Panc1 (cell line): ENCODE results near the gene INAFM2.

Source experiments
- POLR2AphosphoS5 ChIP-seq: IDR thresholded peaks from 2 replicates; pipeline ENCODE4 v1.6.1; 2012; ENCODE audit warnings: mild to moderate bottlenecking, low read depth, low read length, moderate library complexity
- SIN3A ChIP-seq: IDR thresholded peaks from 2 replicates; pipeline ENCODE4 v1.6.1; 2012; ENCODE audit warnings: low read depth, mild to moderate bottlenecking, low read length, moderate library complexity, borderline replicate concordance; ENCODE audit not compliant: insufficient read depth
- TCF7L2 ChIP-seq: IDR thresholded peaks from 2 replicates; pipeline ENCODE4 v1.6.1; 2011; ENCODE audit warnings: mild to moderate bottlenecking, low read depth, low read length, inconsistent platforms
- TF ChIP-seq, protein P1 (sequence below): fragments of 450-650 bp; IDR thresholded peaks from 2 replicates; pipeline ENCODE4 v1.5.1; 2017; ENCODE audit warnings: mild to moderate bottlenecking
- TF ChIP-seq, protein P2 (sequence below), 2 experiments: IDR thresholded peaks; 2 replicates each; pipeline ENCODE4 v1.6.1; 2011 to 2012; ENCODE audit warnings: low read depth in 2 of 2, control low read depth in 1 of 2, low read length in 1 of 2, mild to moderate bottlenecking in 1 of 2, moderate library complexity in 1 of 2; ENCODE audit not compliant: insufficient read depth in 1 of 2

DNA sequence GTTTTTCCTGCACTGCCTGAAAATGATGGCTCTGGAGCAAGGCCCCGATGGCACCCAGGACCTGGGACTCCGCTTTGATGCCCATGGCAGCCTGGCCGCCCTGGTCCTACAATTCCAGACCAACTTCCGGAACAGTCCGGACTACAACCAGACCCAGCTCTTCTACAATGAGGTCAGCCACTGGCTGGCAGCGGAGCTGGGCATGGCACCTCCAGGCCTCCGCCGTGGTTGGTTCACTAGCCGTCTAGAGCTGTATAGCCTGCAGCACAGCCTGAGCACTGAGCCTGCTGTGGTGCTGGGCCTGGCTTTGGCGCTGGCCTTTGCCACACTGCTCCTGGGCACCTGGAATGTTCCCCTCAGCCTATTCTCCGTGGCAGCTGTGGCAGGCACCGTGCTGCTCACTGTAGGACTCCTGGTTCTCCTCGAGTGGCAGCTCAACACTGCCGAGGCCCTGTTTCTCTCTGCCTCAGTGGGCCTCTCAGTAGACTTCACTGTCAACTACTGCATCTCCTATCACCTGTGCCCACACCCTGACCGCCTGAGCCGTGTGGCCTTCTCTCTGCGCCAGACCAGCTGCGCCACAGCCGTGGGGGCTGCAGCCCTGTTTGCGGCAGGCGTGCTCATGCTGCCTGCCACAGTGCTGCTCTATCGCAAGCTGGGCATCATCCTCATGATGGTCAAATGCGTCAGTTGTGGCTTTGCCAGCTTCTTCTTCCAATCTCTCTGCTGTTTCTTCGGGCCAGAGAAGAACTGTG is 45.4 kb downstream of the INAFM2 start:
- TF ChIP-seq, protein P1, sequence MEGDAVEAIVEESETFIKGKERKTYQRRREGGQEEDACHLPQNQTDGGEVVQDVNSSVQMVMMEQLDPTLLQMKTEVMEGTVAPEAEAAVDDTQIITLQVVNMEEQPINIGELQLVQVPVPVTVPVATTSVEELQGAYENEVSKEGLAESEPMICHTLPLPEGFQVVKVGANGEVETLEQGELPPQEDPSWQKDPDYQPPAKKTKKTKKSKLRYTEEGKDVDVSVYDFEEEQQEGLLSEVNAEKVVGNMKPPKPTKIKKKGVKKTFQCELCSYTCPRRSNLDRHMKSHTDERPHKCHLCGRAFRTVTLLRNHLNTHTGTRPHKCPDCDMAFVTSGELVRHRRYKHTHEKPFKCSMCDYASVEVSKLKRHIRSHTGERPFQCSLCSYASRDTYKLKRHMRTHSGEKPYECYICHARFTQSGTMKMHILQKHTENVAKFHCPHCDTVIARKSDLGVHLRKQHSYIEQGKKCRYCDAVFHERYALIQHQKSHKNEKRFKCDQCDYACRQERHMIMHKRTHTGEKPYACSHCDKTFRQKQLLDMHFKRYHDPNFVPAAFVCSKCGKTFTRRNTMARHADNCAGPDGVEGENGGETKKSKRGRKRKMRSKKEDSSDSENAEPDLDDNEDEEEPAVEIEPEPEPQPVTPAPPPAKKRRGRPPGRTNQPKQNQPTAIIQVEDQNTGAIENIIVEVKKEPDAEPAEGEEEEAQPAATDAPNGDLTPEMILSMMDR, result no peak
- TF ChIP-seq SIN3A (no peak), POLR2AphosphoS5 (no peak), TCF7L2 (no peak)
- TF ChIP-seq, protein P2, sequence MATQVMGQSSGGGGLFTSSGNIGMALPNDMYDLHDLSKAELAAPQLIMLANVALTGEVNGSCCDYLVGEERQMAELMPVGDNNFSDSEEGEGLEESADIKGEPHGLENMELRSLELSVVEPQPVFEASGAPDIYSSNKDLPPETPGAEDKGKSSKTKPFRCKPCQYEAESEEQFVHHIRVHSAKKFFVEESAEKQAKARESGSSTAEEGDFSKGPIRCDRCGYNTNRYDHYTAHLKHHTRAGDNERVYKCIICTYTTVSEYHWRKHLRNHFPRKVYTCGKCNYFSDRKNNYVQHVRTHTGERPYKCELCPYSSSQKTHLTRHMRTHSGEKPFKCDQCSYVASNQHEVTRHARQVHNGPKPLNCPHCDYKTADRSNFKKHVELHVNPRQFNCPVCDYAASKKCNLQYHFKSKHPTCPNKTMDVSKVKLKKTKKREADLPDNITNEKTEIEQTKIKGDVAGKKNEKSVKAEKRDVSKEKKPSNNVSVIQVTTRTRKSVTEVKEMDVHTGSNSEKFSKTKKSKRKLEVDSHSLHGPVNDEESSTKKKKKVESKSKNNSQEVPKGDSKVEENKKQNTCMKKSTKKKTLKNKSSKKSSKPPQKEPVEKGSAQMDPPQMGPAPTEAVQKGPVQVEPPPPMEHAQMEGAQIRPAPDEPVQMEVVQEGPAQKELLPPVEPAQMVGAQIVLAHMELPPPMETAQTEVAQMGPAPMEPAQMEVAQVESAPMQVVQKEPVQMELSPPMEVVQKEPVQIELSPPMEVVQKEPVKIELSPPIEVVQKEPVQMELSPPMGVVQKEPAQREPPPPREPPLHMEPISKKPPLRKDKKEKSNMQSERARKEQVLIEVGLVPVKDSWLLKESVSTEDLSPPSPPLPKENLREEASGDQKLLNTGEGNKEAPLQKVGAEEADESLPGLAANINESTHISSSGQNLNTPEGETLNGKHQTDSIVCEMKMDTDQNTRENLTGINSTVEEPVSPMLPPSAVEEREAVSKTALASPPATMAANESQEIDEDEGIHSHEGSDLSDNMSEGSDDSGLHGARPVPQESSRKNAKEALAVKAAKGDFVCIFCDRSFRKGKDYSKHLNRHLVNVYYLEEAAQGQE (IDR thresholded peaks at IDR 0.05; ENCODE audit: insufficient read depth in 1 of 2, low read depth in 2 of 2, low read length in 1 of 2), result no peak
